Measurements from ENCODE around the gene NR1I3. TPM values are rescaled to one million over a fixed set of nuclear protein-coding genes. Genes with fewer than 3 reads are reported as not detected.

NR1I3 gene
- polyA plus RNA-seq, 2 of the 4 experiments (the other 2 are of a cell fraction): not detected

DNA sequence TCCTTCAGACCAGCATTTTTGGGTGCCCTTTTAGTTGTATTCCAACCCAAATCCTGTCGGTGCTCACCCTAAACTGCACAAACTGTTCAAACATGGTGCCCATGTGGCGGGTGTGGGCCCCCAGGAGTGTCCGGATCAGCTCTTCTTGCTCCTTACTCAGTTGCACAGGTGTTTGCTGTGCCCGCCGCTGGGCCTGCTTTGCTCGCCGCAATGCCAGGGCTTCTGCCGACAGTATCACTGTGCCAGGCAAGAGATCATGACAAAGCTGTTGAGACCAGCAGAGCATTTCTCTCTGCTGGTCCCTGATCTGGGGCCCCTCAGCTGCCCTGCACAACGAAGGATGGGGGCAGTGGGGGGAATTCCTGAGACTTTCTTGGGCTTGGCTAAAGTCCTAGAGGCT lies 4.9 kb downstream of the NR1I3 start:
- POLR2A ChIA-PET: interaction anchor here (0.8 kb wide), 1 partner anchor 31 kb away, joined by 3 read pairs; no protein-coding TSS in a partner anchor
- H3K27ac ChIP-seq: no peak overlapping the region
- DNase-seq (ENCODE audit: low read depth in 1 of 2, low spot score in 1 of 2) (no peak), ATAC-seq (no peak), FAIRE-seq (no peak)
- no peaks in the 10 kb centered on the region for H3K4me1 ChIP-seq
- H3K4me2 ChIP-seq: no peak overlapping the region
- no peak overlapping the region for H3K4me3 ChIP-seq
- TF ChIP-seq CBX8 (IDR thresholded peaks at IDR 0.05) (no peak), ZFP36 (IDR thresholded peaks at IDR 0.05; ENCODE audit: borderline replicate concordance, partially characterized antibody) (no peak), ZSCAN20 (CRISPR knock-in tag; IDR thresholded peaks at IDR 0.05) (no peak), ZNF302 (CRISPR knock-in tag; IDR thresholded peaks at IDR 0.05) (no peak)
- WGBS (ENCODE audit: missing lambda C conversion rate): 82% methylated on average over 9 of the region's 9 CpGs
- CTCF ChIA-PET: interaction anchor here (1.1 to 20.1 kb wide), 6 partner anchors 9 to 151 kb away, joined by 3 to 319 read pairs (median 35); partner anchors contain the start of genes FCER1G and NDUFS2
- no peaks in the 10 kb centered on the region for H3K9me3 ChIP-seq

DNA sequence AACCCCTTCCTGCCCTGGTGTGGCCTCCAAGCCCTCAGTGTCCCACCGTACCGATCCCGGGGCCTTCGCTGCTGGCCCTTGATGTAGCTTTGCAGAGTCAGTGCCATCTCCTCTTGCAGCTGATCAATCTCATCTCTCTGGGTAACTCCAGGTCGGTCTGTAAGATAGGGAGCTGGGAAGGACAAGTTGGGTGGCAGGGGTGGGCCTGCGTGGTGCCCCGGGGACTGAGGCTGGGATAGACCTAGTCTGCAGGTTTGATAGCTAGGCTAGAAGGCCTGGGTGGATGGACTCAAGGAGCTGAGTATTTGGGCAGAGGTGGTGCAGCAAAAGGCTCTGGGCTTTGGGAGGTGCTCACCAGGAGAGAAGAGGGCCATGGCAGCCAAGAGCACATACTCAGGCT lies 7.2 kb downstream of the NR1I3 start:
- no peak for FAIRE-seq
- DNase-seq (ENCODE audit: low read depth in 1 of 2, low spot score in 1 of 2): no peak
- TF ChIP-seq ZFP36 (IDR thresholded peaks at IDR 0.05; ENCODE audit: borderline replicate concordance, partially characterized antibody) (no peak), FOSB (CRISPR knock-in tag; IDR thresholded peaks at IDR 0.05) (no peak), ZNF302 (CRISPR knock-in tag; IDR thresholded peaks at IDR 0.05) (no peak), RARB (CRISPR knock-in tag; IDR thresholded peaks at IDR 0.05) (no peak), POLR2AphosphoS2 (conservative IDR thresholded peaks at IDR 0.05; ENCODE audit: low read length) (no peak), JUNB (IDR thresholded peaks at IDR 0.05) (no peak), RNF2 (IDR thresholded peaks at IDR 0.05; ENCODE audit: borderline replicate concordance, low read depth) (no peak), HEYL (CRISPR knock-in tag; IDR thresholded peaks at IDR 0.05) (no peak), GATA3 (IDR thresholded peaks at IDR 0.05; ENCODE audit: borderline replicate concordance) (no peak), MAFK (IDR thresholded peaks at IDR 0.05; ENCODE audit: partially characterized antibody) (no peak), NFE2L2 (conservative IDR thresholded peaks at IDR 0.05; ENCODE audit: low read length) (no peak), TFCP2L1 (CRISPR knock-in tag; IDR thresholded peaks at IDR 0.05) (no peak), KDM1A (IDR thresholded peaks at IDR 0.05; ENCODE audit: low read depth) (no peak)
- TF ChIP-seq, protein P1, sequence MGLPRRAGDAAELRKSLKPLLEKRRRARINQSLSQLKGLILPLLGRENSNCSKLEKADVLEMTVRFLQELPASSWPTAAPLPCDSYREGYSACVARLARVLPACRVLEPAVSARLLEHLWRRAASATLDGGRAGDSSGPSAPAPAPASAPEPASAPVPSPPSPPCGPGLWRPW (IDR thresholded peaks at IDR 0.05): no peak
- Histone ChIP-seq H3K4me2 (no peak overlapping the region), H3K4me3 (no peak overlapping the region), H3K27ac (no peak overlapping the region), H3K9me3 (no peaks in the 10 kb centered on the region), H3K4me1 (peaks cover 13% of the 10 kb centered on the region)
- WGBS (ENCODE audit: missing lambda C conversion rate): 89% methylated on average over 7 of the region's 7 CpGs
- CTCF ChIA-PET: interaction anchor here (0.7 to 20.1 kb wide), 11 partner anchors 13 to 189 kb away, joined by 3 to 319 read pairs (median 60); partner anchors contain the start of genes FCER1G and NDUFS2
- no peak for ATAC-seq
- POLR2A ChIA-PET: no interaction called here

DNA sequence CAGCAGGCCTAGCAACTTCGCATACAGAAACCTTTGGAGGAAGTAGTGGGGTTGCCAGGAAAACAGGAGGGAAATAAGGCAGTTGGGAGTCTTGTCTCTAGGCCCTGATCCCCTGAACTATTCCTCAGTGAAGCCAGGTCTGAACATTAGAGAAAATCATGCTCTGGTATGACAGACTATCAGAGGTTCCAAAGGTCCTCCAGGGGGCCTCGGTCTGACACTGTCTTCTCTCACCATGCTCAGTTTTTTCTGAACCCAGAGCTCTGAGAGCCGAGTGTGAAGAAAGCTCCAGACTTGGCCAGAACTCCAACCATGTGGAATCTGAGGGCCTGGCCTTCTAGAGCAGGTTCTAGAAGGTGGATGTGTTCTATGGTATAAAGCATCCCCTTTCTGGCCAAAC lies 8.1 kb downstream of the NR1I3 start:
- FAIRE-seq (no peak), ATAC-seq (no peak), DNase-seq (ENCODE audit: low read depth in 1 of 2, low spot score in 1 of 2) (no peak)
- Histone ChIP-seq H3K4me2 (no peak overlapping the region), H3K27ac (no peak overlapping the region), H3K9me3 (no peaks in the 10 kb centered on the region), H3K4me1 (peaks cover 13% of the 10 kb centered on the region), H3K4me3 (no peak overlapping the region)
- POLR2A ChIA-PET: no interaction called here
- CTCF ChIA-PET: interaction anchor here (0.8 to 20.1 kb wide), 15 partner anchors 12 to 154 kb away, joined by 3 to 319 read pairs (median 6); partner anchors contain the start of genes FCER1G and NDUFS2
- 62% methylated on average over 3 of the region's 3 CpGs for WGBS (ENCODE audit: missing lambda C conversion rate)
- TF ChIP-seq JUNB (IDR thresholded peaks at IDR 0.05): no peak

DNA sequence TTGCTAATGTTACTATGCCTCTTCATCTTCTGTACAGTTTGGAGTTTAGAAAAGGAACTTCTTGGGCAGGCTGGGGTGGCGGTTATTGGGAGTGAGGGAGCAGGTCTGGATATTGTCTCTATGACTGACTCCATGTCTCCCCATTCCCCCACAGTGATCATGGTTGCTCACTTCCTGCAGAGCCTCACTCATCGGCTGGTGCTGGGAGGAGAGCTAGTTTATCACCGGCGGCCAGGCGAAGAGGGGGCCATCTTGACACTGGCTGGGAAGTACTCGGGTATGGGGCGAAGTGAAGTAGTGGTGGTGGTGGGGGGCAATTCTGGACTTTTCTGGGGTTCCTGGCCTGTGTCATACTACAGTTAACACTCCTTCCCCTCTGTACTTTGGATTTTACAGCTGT lies 10.0 kb downstream of the NR1I3 start:
- H3K27ac ChIP-seq: no peak overlapping the region
- no peak overlapping the region for H3K4me2 ChIP-seq
- DNase-seq (ENCODE audit: low read depth in 1 of 2, low spot score in 1 of 2) (no peak), FAIRE-seq (no peak), ATAC-seq (no peak)
- CTCF ChIA-PET: interaction anchor here (0.7 to 20.1 kb wide), 23 partner anchors 10 to 156 kb away, joined by 3 to 319 read pairs (median 9); partner anchors contain the start of genes FCER1G, NDUFS2, NR1I3 and PCP4L1
- WGBS (ENCODE audit: missing lambda C conversion rate): 96% methylated on average over 7 of the region's 7 CpGs
- H3K9me3 ChIP-seq: no peaks in the 10 kb centered on the region
- H3K4me1 ChIP-seq: peaks cover 13% of the 10 kb centered on the region
- TF ChIP-seq CEBPB (IDR thresholded peaks at IDR 0.05): no peak
- TF ChIP-seq, protein P2, sequence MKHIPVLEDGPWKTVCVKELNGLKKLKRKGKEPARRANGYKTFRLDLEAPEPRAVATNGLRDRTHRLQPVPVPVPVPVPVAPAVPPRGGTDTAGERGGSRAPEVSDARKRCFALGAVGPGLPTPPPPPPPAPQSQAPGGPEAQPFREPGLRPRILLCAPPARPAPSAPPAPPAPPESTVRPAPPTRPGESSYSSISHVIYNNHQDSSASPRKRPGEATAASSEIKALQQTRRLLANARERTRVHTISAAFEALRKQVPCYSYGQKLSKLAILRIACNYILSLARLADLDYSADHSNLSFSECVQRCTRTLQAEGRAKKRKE (CRISPR knock-in tag; IDR thresholded peaks at IDR 0.05; ENCODE audit: low read depth): no peak
- no peak for TF ChIP-seq JUN (IDR thresholded peaks at IDR 0.05)
- TF ChIP-seq, protein P3, sequence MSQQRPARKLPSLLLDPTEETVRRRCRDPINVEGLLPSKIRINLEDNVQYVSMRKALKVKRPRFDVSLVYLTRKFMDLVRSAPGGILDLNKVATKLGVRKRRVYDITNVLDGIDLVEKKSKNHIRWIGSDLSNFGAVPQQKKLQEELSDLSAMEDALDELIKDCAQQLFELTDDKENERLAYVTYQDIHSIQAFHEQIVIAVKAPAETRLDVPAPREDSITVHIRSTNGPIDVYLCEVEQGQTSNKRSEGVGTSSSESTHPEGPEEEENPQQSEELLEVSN (IDR thresholded peaks at IDR 0.05; ENCODE audit: borderline replicate concordance, low read depth): no peak
- TF ChIP-seq, protein P4, sequence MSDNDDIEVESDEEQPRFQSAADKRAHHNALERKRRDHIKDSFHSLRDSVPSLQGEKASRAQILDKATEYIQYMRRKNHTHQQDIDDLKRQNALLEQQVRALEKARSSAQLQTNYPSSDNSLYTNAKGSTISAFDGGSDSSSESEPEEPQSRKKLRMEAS (IDR thresholded peaks at IDR 0.05): no peak
- no peak for TF ChIP-seq SMC3 (IDR thresholded peaks at IDR 0.05)
- TF ChIP-seq HDAC2 (IDR thresholded peaks at IDR 0.05): no peak
- TF ChIP-seq KDM5A (IDR thresholded peaks at IDR 0.05): no peak
- no peak for TF ChIP-seq MAZ (IDR thresholded peaks at IDR 0.05; ENCODE audit: borderline replicate concordance, low read depth, low read length)
- TF ChIP-seq ZSCAN20 (CRISPR knock-in tag; IDR thresholded peaks at IDR 0.05): no peak
- TF ChIP-seq ZNF302 (CRISPR knock-in tag; IDR thresholded peaks at IDR 0.05): no peak
- TF ChIP-seq POLR2A (IDR thresholded peaks at IDR 0.05; ENCODE audit: low read length): no peak
- TF ChIP-seq NPAS2 (CRISPR knock-in tag; IDR thresholded peaks at IDR 0.05; ENCODE audit: borderline replicate concordance): no peak
- POLR2A ChIA-PET: no interaction called here
- no peak overlapping the region for H3K4me3 ChIP-seq
